ENCODE data around the gene DEFB118.
"Not testable (repeated sequence)": the region's sequence is repeated elsewhere in the genome, so short reads cannot be mapped to it uniquely, and the experiment has no call there.

DEFB118 gene, protein sequence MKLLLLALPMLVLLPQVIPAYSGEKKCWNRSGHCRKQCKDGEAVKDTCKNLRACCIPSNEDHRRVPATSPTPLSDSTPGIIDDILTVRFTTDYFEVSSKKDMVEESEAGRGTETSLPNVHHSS

DNA sequence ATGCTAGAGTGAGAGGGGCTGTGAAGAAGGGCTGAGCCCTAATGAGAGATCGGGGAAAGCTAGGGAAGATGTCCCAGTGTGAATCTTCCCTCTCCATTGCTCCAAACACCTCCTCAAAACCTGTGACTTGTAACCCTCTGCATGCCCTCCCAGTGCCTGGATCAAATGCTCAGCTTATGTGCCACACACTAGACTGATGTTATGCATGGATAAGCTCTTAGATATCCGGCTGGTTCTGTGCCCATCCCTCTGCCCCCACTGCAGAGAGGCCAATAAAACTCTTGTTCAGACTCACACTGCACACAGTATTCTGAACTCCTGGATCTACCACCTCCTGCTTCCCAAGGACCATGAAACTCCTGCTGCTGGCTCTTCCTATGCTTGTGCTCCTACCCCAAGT is at the start of gene DEFB118:
TSS of gene DEFB118 (plus strand) at position 301 of the 400 bp plus-strand sequence. CDS start at position 351, 50 bp downstream.
- no peak for DNase-seq (ENCODE audit: low spot score)

DNA sequence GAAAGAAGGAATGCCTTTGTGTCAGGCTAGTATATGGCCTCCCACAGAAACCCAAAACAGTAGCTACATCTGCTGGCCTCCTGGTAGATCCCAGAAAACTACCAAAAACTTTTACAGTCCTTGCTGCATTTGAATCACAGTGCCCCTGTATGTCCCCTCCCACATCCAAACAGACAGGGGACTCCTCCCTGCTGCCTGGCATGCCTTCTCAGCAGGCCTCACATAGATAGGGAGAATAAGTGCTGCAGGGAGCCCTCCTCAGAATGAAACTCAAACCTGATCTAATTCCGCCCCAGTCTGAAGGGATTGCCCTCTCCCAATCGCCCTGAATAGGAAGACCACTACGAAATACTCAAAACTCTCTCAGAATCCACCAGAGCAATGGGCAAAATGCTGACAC is 45.9 kb upstream of the DEFB118 start:
- DNase-seq (ENCODE audit: low spot score), result no peak

DNA sequence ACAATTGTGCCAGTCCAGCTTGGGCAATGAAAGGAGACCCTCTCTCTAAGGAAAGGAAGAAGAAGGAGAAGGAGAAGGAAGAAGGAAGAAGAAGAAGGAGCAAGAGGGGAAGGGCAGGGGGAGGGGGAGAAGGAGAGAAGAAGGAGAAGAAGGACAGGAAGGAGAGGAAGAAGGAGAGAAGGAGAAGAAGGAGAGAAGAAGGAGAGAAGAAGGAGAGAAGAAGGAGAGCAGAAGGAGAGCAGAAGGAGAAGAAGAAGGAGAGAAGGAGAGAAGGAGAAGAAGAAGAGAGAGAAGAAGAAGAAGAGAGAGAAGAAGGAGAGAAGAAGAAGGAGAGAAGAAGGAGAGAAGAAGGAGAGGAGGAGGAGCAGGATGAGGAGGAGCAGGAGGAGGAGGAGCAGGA is 37.5 kb upstream of the DEFB118 start:
- DNase-seq (ENCODE audit: low spot score), result no peak

DNA sequence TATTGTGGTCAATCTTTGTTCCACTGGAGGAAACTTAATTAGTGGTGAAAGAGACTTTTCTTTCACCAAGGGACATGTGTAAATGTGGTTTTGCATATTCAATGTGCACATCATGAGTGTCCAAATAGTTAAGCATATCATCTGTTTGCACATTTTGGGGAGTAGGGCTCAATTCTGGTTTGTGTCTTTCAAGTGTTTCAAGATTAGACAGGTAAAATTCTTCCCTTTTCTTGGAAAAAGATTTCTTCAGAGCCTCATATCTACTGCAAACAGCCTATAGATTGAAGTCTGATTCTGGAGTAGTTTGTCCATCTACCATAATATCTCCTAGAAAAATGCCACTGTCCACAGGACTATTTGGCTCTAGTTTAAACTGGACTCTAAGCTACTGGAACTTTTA is 26.9 kb upstream of the DEFB118 start:
- no peak for DNase-seq (ENCODE audit: low spot score)

DNA sequence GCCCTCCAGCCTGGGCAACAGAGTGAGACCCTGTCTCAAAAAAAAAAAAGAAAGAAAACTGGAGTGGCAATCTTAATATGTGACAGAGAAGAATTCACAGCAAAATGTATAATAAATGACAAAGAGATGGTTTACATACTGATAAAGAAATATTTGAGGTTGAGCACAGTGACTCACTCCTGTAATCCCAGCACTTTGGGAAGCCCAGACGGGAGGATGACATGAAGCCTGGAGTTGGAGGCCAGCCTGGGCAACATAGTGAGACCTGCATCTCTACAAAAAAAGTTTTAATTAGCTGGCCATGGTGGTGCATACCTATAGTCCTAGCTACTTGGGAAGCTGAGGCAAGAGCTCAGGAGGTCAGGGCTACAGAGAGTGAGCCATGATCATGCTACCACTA is 12.4 kb upstream of the DEFB118 start:
- DNase-seq (ENCODE audit: low spot score), result no peak

DNA sequence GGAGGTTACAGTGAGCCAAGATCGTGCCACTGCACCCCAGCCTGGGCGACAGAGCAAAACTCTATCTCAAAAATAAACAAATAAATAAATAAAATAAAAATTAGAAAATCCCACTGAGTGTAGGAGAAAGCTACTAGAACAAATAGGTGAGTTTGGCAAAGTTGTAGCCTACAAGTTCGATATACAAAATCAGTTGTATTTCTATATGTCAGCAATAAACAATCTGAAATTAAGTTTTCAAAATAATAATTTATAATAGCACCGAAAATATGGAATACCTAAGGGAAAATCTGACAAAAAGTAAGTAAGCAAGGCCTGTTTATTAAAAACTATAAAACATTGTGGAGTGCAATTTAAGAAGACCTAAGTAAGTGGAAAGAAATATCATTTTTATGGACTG is 5.1 kb upstream of the DEFB118 start:
- no peak for DNase-seq (ENCODE audit: low spot score)

DNA sequence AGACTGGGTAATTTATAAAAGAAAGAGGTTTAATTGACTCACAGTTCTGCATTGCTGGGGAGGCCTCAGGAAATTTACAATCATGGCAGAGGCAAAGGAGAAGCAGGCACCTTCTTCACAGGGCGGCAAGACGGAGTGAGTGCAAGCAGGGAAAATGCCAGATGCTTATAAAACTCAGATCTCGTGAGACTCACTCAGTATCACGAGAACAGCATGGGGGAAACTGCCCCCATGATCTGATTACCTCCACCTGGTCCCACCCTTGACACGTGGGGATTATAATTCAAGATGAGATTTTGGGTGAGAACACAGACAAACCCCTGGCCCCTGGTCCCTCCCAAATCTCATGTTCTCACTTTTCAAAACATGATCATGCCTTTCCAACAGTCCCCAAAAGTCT is 4.1 kb upstream of the DEFB118 start:
- not testable (repeated sequence) for DNase-seq (ENCODE audit: low spot score)

DNA sequence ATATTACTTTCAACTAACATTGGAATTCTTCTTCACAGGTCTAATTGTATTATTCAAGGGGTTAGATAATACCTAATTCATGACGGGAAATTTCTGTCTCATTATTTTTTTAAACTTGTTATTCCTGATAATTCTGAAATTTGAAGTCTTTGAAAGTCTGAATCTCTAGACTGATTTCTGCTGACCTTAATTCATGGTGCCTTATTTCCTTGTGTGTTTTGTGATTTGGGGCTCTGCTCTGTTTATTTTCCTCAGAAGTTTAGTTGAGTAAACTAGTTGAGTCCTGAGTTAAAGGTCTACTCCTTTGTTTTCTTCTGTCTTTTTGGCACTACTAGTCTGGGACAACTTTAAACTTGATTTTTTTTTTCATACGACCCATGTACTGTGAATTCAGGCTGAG is 5.9 kb downstream of the DEFB118 start:
- no peak for DNase-seq (ENCODE audit: low spot score)

DNA sequence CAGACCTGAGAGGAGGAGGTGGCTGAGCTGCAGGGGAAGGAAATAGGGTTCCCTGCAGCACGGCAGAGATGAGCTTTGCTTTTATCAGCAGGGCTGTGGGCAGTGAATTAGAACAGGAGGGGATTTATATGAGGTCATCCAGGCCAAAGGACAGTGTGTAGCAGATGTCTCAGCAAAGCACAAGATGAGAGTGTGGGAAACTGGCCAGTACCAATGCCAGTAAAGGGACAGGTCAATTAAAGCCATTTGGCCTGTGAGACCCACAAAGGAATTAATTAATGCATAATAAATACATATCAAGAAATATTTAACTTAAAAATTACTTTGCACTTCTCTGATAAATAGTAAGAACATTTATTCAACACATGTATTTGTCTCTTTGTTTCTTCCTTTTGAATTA is 22.1 kb downstream of the DEFB118 start, which contains the start of gene DEFB119:
TSS of gene DEFB119 (minus strand) at position 101 of the 400 bp plus-strand sequence. CDS start 107 bp downstream, outside the sequence.
- DNase-seq (ENCODE audit: low spot score), result no peak

DNA sequence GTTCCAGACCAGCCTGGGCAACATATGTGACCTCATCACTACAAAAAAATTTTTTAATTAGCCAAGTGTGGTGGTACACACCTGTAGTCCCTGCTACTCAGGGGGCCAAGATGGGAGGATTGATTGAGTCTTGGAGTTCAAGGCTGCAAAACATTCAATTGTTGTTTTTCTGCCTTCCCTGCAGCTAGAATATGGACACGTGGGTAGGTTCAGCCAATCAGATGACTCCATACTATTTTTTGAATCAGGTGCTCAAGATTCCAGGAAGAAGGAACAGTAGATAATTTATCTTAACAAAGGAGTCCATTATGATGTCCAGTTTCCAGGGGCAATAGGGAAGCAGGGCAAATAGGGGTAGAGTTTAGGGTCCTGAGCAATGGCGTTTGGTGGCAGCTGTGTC is 24.4 kb downstream of the DEFB118 start:
- no peak for DNase-seq (ENCODE audit: low spot score)

DNA sequence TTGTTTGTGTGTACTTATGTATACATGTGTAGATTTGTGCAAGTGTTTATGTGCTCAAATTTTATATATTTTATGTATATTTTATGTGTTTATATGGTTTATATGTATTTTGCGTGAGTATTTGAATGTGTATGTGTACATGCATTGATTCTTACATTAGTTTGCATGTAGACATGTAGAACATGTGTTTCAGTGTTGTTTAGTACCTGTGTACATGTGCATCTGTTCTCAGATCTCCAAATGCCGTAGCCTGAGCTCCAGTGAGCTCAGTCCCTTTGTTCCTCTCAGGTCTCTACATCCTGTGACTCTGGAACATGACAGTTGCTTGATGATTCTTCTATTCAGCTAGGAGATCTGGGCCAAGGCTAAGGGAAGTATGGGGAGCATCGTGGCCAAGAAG is 26.5 kb downstream of the DEFB118 start:
- DNase-seq (ENCODE audit: low spot score), result no peak

DNA sequence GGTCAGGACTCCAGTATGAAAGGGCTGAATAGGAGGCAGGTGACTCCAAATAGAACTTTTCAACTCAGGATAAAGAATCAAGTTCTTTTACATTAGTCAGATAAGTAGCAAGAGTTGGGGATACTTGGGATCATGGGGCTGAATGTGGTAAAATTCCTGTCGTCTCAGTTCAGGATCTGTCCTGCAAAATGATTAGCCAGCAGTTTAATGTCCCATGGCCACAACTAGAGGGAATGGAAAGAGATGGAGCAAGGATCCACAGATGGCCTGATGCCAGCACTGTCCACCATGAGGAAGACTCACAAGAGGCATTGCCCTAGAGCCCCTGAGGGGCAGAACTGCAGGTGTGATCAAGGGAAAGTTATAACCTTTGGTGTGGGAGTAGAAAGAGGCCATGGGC is 35.5 kb downstream of the DEFB118 start:
- no peak for DNase-seq (ENCODE audit: low spot score)

DNA sequence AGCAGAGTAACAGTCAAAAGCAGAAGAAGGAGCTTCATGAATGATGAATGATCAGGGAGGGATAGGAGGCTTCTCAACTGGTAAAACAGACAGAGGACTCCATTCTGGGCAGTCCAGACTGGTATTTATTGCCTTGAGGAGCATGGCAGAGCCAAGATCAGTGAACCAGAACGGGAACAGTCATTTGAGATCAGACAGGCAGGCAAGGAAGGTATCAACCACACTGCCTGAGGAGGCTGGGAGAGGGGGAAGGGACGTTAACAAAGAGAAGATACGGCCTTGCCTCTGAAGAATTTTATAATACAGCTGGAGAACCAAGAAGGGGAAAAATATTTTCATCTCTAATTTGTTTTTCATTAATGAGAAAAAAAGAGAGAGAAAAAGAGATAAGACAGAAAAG is 37.7 kb downstream of the DEFB118 start, which contains the start of gene DEFB121:
TSS of gene DEFB121 (minus strand) at position 101 of the 400 bp plus-strand sequence. CDS start at position 38, 63 bp downstream.
- no peak for DNase-seq (ENCODE audit: low spot score)

DNA sequence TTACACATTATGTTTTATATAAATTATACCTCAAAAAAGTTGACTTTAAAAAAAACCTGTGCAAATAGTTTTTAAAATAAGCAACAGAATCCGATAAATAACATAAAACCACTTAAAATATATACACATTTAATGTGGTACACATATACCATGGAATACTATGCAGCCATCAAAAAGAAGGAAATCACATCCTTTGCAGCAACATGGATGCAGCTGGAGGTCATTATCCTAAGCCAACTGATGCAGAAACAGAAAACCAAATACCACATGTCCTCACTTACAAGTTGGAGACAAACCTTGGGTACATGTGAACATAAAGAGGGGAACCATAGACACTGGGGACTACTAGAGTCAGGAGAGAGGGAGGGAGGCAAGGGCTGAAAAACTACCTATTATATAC is 41.6 kb downstream of the DEFB118 start:
- DNase-seq (ENCODE audit: low spot score), result no peak

DNA sequence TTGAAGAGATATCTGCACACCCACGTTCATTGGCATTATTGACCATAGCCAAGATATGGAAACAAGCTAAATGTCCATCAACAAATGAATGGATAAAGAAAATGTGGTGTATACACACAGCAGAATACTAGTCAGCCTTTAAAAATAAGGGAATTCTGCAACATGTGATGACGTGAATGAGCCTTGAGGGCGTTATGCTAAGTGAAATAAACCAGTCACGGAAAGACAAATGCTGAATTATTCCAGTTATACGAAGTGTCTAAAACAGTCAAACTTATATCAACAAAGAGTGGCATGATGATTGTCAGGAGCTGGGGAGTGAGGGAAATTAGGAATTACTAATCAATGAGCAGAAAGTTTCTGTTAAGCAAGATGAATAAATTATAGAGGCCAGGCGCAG is 46.0 kb downstream of the DEFB118 start:
- DNase-seq (ENCODE audit: low spot score), result no peak

DNA sequence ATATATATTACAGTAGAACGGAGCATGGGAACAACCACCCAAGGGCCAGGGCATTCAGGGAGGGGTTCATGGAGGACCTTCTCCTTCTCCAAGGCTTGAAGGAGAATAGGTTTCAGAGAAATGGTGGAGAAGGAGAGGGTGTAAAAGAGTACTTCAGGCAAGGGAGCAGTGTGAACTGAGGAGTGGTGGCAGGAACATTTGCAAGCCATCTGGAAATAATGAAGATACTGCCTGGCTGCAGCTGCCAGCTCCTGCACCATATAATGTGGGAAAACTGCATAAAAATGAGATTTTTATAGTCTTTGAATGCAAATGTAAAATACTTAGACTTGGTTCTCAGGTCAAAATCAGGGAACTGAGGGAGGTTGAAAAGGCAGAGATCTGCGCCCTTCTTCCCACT is 47.3 kb downstream of the DEFB118 start:
- DNase-seq (ENCODE audit: low spot score), result no peak

DNA sequence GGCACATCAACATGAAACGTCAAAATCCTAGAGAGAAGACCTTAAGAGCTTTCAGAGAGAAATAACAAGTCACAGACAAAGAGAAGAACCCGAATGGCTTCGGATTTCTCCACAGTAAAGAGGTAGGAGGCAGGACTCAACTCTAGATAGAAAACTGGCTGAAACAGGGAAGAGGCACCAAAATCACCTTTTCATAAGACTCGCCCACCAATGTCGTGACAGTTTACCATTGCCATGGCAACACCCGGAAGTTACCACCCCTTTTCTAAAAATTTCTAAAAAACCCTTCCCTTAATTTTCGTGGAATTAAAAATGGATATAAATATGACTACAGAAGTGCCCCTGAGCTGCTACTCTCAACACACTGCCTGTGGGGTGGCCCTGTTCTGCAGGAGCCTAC is 49.9 kb downstream of the DEFB118 start:
- DNase-seq (ENCODE audit: low spot score), result no peak

Measured in GM03348 (cell line).